ENCODE data around the gene SMIM11.
"Not testable (repeated sequence)": the region's sequence is repeated elsewhere in the genome, so short reads cannot be mapped to it uniquely, and the experiment has no call there.

Gene SMIM11, protein sequence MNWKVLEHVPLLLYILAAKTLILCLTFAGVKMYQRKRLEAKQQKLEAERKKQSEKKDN

DNA sequence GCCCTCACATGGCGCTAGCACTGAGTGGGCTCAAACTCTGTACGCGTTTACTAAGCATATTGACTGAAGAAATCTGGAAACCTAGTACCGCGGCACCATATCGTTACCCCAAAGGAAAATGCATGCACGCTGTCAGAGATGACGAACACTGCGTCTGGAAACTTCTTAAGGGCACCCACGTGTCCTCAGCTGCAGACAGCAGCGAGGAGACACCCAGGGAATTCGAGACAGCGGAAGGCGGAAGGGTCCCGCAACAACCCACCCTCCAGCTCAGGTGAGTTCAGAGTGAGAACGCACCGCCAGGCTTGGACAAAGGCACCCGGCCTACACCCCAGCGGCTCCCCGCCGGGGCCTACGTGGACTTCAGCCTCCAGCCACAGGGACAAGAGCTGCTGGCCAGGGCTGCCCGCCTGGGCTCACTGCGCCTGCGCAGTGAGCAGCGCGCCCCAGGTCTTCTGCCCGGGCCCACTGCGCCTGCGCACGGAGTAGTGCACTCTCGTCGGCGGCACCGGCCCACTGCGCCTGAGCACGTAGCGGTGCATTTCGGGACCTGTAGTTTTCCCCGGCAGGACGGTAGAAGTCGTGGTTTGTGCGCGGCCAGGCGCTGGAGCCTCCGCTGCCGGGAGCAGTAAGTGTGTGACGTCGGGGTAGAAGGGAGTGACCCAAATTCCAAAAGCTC, at the start of gene SMIM11:
TSS of gene SMIM11 (plus strand) at position 568 of the 679 bp plus-strand sequence. CDS start 3,998 bp downstream, outside the sequence.
- DNase-seq = not testable (repeated sequence)

DNA sequence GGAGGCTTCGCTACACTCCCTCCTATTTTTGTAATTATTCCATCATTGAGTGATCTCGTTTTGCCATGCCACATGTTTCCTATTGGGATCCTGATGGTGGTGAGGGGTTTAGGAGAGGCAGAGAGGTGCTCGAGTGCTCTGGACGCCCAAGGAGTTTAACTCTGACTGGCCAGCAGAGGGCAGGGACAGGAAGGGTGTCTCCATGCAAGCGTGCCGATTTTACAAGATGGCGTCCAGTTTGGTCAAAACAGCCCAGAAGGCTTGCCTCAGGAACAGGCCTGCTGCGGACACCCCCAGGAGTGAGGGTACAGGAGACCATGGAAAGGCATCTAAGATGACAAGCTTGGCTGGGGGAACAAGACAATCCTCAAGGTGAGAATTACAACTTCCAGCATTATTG, 45.3 kb upstream of the SMIM11 start:
- no peak for DNase-seq

DNA sequence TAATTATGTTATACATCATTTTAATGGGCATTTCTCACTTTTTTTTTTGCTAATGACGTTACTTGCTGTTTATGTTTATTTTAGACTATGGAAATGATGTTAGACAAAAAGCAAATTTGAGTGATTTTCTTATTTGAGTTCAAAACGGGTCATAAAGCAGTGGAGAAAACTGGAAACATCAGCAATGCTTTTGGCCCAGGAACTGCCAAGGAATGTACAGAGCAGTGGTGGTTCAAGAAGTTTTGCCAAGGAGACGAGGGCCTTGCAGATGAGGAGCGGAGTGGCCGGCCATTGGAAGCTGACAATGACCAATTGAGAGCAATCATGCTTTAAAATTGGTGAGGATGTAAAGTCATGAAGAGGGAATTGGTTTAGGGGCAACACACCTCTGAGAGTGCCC, 43.6 kb upstream of the SMIM11 start:
- DNase-seq = no peak

DNA sequence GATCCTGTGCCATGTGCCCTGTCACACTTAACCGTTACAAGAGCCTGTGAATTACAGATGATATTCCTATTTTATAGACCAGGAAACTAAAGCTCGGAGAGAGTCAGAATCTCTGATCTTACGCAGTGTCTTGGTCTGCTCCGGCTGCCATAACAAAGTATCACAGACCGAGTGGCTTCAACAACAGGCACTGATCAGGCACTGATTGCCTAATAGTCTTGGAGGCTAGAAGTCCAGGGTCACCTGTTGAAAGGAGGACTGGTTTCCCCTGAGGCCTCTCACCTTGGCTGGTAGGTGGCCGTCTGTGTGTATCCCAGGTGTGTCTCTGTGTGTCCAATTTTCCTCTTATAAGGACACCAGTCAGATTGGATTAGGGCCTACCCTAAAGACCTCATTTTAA, 43.0 kb upstream of the SMIM11 start:
- DNase-seq = no peak

DNA sequence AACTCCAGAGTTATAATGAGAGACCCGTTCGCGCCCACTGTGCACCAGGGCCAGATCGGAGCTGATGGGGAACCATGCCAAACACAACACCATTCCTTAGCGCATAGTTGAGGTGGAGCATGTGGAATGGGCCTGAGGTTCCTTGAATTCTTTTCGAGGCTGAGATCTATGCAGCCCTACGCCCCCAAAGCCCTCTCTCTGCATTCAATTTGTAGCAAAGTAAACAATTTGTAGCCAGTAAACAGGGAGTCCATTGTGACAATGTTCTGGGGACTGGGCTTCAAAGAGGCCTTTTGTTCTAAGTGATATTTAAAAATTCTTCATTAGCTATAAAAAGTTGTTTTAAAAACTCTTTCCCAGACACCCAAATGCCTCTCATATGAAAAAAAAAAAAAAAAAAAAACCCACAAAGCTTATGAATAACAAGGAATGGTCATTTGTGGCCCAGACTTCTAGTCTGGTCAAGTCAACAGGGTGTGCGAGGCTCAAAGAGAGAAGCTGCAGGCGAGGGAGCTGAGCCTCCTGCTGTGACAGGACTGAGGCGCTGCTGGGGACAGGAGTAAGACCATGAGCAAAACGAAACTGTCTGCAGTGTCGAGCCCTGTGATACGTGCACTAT, 42.1 kb upstream of the SMIM11 start:
- DNase-seq = no peak

DNA sequence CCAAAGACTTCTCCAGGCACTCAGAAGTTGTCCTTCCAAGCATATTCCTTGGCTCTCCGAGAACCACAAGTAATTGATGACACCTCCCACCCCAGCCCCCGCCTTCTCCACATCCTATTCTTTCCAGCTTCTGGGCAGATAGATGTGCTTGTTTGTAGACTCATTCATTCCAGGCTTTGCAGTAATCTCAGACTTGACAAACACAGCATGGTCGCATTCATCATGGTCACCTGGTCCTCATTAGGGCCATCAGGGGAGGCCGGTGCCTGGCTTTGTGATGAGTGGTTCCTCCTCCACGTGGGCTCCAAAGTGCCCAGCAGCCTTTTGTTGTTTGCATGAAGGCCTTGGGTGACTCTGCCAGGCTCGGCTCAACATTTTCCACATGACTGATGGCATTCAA, 40.0 kb upstream of the SMIM11 start:
- DNase-seq = no peak

- DNase-seq = no peak
These were observed 39.1 kb upstream of the SMIM11 start for GRCh38 chr21:34336245-34336644.

DNA sequence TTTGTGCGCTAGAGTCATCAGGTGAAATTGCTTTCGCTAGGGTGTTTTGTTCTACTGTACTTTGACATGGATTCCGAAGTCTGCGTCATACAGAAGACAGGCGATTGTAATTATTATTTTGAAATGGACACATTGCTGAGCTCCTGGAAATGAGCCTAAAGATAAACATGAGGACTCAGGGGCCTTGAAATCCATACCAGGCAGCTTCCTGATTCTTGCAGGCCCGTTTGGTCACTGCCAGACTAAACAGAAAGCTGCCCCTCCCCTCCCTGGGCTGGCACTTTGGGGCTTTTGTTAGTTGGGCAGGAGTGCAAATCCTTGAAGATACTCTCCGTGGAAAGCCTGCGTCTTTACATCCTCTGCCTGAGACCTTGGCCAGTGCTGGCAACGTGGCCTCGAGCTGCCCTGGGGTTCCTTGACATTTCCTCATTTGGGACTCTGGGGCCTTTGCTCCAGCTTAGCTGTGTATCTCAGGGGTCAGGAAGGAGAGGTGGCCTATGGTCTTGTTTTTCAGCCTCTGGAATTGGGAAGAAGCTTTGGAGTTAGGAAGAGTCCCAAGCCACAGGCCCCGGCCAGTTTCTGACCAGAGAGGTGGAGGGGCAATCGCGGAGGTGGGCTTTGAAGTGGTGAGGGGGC, 38.4 kb upstream of the SMIM11 start:
- no peak for DNase-seq

DNA sequence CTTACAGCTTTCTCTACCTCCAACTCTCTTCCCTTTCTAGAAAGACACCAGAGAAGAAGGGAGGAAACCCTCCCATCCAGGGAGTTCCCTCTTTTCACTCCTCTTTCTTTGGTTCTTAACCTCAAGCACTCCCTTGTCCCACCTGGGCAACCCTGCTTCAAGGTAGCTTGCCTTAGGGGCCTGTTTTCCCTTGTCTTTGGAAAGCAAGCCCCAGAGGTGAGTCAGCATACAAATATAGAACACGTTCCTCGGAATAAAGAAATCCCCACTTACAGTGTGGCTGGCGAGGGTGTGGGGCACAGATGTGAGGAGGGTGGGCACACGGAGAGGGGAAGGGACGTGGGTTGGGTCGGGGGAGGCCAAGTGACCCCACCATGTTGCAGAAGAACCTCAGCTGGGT, 37.6 kb upstream of the SMIM11 start:
- no peak for DNase-seq

- no peak for DNase-seq
These were observed 37.1 kb upstream of the SMIM11 start for GRCh38 chr21:34338226-34338625.

DNA sequence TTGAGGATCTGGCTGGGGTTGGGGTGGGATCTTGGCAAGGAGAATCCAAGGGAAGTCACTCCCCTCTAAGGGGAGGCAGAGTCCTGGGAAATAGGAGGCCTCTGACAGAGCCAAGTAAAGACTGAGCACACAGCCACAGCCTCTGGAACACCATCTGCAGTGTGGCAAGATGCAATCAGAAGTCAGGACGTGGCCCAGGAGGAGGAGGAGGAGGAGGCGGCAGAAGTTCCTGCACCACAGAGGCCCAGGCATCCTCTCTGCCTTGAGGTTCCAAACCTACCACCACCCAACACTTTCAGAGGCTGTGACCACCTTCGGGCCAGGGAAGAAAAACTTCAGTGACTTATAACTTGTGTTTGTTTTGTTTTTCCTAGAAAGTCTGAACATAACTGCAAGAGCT, 35.2 kb upstream of the SMIM11 start:
- DNase-seq = no peak

- no peak for DNase-seq
These were observed 32.8 kb upstream of the SMIM11 start for GRCh38 chr21:34342476-34342875.

- no peak for DNase-seq
These were observed 32.0 kb upstream of the SMIM11 start for GRCh38 chr21:34343347-34343746.

DNA sequence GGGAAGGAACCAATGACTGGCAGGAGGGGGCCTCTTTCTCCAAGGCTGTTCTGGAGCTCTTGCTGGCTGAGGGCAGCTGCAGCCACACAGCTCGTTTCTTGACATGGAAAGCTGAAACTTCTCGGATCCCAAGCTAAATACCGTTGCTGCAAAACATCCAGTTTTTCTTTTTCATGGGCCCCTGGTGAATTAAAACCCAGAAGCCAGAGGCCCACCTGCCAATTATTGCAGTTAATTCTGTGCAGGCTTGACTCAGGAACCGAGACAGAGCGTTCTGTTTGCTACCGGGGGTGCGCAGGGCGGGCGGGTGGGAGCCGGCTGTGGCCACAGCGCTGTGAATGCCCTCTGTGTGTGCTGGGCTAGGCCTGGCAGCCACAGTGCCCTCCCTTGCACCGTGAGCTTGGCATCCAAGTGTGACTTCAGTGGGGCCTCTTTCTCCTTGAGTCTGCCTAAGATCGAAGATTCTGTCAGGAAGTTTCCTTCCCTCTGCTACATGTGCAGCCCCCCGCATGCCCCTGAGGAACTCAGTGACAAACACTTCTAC, 31.4 kb upstream of the SMIM11 start:
- no peak for DNase-seq

DNA sequence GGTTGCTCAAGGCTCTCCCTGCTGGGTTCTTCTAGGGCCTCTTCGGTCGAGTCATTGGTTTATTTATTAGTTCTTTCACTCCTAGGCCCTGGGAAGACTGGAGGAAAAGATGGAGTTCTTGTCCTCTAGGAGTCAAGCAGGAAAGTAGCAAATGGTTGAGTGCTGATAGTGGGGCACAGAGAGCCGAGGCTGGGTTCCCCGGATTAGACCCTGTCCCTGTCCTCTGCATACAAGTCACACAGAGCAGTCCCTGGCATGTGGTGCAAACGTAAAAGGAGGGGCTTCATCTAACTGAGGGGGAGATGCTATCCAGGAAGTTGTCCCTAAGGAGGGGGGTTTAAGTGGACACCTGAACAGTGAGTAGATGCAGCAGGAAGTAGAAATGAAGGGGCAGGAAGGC, 30.7 kb upstream of the SMIM11 start:
- DNase-seq = no peak

- DNase-seq = no peak
These were observed 30.0 kb upstream of the SMIM11 start for GRCh38 chr21:34345091-34345871.

DNA sequence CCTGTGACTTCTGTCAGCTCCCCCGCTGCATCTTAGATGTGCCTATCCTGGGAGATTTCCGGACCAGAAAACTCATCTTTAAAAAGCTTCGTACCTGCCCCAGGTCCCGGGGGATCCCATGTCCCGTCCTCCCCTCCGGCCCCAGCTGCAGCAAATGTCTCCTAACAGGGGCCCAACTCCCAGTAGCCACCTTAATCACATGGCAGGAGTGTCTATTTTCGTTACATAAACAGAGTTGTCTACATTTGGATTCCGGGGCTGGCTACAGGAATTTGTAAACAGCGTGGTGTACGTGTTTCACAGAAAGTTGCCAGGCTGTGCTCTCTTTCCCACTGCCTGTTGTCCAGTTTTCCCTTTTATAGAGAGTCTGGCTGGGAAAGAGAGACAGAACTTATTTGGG, 29.4 kb upstream of the SMIM11 start:
- no peak for DNase-seq

DNA sequence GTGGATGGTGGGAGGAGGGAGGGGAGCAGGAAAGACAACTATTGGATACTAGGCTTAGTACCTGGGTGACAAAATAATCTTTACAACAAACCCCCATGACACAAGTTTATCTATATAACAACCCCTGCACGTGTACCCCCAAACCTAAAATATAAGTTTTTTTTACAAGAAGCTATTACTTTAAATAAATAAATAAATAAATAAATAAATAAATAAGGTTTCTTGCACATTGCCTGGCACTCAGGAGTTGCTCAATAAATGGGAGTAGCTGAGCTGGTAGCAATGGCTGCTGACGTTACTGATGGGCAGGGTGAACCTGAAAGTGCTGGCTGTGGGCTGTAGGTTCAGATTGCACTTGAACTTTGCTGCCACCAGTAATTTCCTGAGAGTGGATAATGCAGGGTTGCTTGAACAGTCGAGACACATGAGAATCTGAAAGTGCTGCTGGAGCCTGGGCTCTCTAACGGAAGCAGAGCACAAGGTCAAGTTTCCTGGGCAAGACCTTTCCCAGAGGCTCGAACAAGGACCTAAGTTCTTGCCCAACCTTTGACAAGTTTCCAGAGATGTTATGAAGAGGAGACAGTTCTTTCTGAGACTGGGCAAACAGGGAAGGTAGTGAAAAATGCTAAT, 26.3 kb upstream of the SMIM11 start:
- no peak for DNase-seq

- peak in 1 of 2 experiments; percentile 49 for DNase-seq
These were observed 23.5 kb upstream of the SMIM11 start for GRCh38 chr21:34351786-34352241.

DNA sequence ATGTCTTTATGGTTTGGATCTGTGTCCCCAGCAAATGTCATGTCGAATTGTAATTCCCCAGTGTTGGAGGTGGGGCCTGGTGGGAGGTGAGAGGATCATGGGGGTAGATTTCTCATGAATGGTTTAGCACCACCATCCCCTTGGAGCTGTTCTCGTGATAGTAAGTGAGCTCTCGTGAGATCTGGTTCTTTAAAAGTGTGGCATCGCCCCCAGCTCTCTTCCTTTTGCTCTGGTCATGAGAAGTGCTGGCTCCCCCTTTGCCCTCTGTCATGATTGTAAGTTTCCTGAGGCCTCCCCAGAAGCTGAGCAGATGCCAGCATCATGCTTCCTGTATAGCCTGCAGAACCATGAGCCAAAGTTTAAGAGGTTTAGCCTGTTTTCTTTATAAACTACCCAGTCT, 22.8 kb upstream of the SMIM11 start:
- no peak for DNase-seq

GRCh38 chr21:34353182-34353581, 22.1 kb upstream of the SMIM11 start:
- no peak for DNase-seq

- no peak for DNase-seq
These were observed 20.5 kb upstream of the SMIM11 start for GRCh38 chr21:34354836-34355235.

- no peak for DNase-seq
These were observed 19.7 kb upstream of the SMIM11 start for GRCh38 chr21:34355570-34355969.
